Mammary microvascular endothelial cell (primary cell): ENCODE measurements around the gene TMPRSS15. TPM values are rescaled to one million over a fixed set of nuclear protein-coding genes. Genes with fewer than 3 reads are reported as not detected.

Experiments used
- total RNA-seq: library from RNA; depleted of rRNA; stranded (reverse); fragments of >200 nt; gene quantifications from 2 replicates; pipeline ENCODE4 v1.2.3, GENCODE V29; 2015

Gene TMPRSS15
- not detected in 2 replicates for total RNA-seq

GRCh38 chr21:18403735-18404450 is at the start of gene TMPRSS15:
TMPRSS15 (minus strand) TSS chr21:18403785; CDS start chr21:18403622, 163 bp downstream.

DNA sequence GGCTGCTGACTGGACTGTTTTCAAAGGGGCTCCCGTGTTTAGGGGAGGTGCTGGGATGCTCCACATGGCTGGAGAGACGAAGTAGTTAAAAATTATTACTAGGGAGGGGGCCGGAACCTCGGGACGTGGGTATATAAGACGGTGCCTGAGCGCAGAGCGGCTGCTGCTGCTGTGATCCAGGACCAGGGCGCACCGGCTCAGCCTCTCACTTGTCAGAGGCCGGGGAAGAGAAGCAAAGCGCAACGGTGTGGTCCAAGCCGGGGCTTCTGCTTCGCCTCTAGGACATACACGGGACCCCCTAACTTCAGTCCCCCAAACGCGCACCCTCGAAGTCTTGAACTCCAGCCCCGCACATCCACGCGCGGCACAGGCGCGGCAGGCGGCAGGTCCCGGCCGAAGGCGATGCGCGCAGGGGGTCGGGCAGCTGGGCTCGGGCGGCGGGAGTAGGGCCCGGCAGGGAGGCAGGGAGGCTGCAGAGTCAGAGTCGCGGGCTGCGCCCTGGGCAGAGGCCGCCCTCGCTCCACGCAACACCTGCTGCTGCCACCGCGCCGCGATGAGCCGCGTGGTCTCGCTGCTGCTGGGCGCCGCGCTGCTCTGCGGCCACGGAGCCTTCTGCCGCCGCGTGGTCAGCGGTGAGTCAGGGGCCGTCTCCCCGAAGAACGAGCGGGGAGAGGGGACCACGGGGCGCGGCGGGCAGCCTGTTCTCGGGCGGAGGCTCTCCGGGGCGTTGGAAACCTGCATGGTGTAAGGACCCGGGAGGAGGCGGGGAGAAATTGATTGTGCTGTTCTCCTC is 158.7 kb downstream of the TMPRSS15 start, which contains the start of gene CHODL:
CHODL (plus strand) TSS at position 163 of the 793 bp plus-strand sequence; CDS start at position 554, 391 bp downstream.

Other genes with a start within 250 kb of the TMPRSS15 start
- not detected in 2 replicates for gene CHODL, start 159.0 kb downstream of the TMPRSS15 start, total RNA-seq